HG03460 (cell line): ENCODE data around the gene CLTRN.

ENCODE experiments used
- ATAC-seq: cut with Tn5 transposase; IDR thresholded peaks from one replicate; pipeline ENCODE4 v1.9.1; 2021; ENCODE audit not compliant: unreplicated experiment

The CLTRN gene

DNA sequence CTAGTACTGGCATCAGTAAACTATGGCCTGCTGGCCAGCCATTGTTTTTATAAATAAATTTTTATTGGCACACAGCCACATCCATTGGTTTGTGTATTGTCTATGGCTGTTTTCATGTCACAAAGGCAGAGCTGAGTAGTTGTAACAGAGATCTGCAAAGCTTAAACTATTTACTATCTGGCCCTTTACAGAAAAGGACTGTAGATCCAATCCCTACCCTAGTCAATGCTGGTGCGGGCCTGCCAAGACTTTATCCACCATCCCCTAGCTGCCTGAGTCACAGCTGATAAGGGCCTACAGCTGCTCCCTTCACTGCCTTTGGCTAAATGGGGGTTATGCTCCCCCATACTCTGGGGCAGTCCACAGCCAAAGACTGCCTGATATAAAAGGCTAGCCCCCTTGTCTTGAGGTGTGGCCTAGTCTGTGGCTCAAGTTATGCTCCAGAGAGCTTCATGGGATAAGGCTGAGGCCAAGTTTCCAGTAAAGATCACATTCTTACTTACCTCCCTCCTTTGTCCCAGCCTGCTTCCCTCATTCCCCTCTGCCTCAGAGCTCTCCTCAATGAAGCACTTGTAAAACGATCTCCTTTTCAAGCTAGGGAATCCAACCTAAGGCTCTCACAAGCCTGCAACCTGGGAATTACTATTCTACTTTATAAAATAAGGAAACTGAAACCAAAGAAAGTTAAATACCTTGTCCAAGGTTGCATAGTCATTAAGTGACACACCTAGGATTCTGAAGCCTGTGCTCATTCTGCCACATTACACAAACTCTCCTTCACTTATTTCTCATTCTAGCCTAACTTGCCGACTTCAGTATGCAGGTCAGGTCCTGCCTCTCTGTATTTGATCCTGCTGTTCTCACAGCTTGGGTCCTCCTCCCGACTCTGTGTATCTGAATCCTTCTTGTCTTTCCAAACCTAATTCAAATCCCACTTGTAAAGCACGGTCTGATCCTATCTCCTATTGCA is 84.5 kb downstream of the CLTRN start:
- no peak for ATAC-seq
